Mucosa of rectum (tissue), 2 donors: Measurements from ENCODE around the gene SHCBP1L.
A peak's percentile ranks its signal among the peaks of the same experiment; 100 is the strongest.
"Not testable (repeated sequence)": the region's sequence is repeated elsewhere in the genome, so short reads cannot be mapped to it uniquely, and the experiment has no call there.

ENCODE experiments used
- H3K27ac ChIP-seq, 2 donors: one replicate each; pipeline ENCODE4 v1.7.0; 2013; ENCODE audit warnings: inconsistent platforms in 2 of 2, low read depth in 2 of 2, low read length in 2 of 2
- H3K27me3 ChIP-seq, 2 donors: one replicate each; pipeline ENCODE4 v1.7.0; 2013; ENCODE audit warnings: low read length in 2 of 2; ENCODE audit not compliant: control insufficient read depth in 2 of 2, insufficient read depth in 2 of 2
- H3K36me3 ChIP-seq, 2 donors: one replicate each; pipeline ENCODE4 v1.7.0; 2013; ENCODE audit warnings: low read length in 2 of 2; ENCODE audit not compliant: control insufficient read depth in 2 of 2, insufficient read depth in 2 of 2
- H3K4me1 ChIP-seq, 2 donors: one replicate each; pipeline ENCODE4 v1.7.0; 2013; ENCODE audit warnings: low read length in 2 of 2, mild to moderate bottlenecking in 1 of 2; ENCODE audit not compliant: control insufficient read depth in 2 of 2, insufficient read depth in 2 of 2
- H3K4me3 ChIP-seq, 2 donors: one replicate each; pipeline ENCODE4 v1.7.0; 2013; ENCODE audit warnings: low read length in 2 of 2
- H3K9ac ChIP-seq, 2 donors: one replicate each; pipeline ENCODE4 v1.7.0; 2013; ENCODE audit warnings: low read length in 2 of 2, low read depth in 1 of 2, mild to moderate bottlenecking in 1 of 2
- H3K9me3 ChIP-seq, 2 donors: one replicate each; pipeline ENCODE4 v1.7.0; 2013; ENCODE audit warnings: low read length in 2 of 2; ENCODE audit not compliant: control insufficient read depth in 2 of 2
- donor health status: healthy.
- donor health status: Normal muscosa, but diverticular disease.

Gene SHCBP1L

DNA sequence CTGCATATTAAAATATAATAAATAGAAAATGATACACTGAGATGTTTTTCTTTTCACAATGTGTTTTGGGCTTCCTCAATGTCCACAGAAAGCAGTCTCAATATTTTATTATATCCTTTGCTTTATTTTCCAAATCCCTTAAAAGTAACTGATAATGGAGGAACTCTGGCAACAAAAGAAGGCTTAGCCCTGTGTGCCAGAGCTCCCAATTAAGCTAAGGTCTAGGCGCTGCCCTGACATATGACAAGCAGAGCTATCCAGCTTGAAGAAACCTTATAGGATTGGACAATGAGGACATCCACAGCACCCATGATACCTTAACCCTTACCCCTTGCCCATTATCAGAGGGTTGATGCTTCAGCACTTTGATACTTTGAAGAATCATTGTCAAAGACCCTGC is 12.9 kb upstream of the SHCBP1L start:
- H3K36me3 ChIP-seq = no peaks in the 10 kb centered on the region
- H3K27me3 ChIP-seq = no peaks in the 10 kb centered on the region
- H3K4me1 ChIP-seq = no peaks in the 10 kb centered on the region
- H3K27ac ChIP-seq = no peak overlapping the region
- no peak overlapping the region for H3K9ac ChIP-seq
- no peak overlapping the region for H3K4me3 ChIP-seq
- H3K9me3 ChIP-seq = no peaks in the 10 kb centered on the region

DNA sequence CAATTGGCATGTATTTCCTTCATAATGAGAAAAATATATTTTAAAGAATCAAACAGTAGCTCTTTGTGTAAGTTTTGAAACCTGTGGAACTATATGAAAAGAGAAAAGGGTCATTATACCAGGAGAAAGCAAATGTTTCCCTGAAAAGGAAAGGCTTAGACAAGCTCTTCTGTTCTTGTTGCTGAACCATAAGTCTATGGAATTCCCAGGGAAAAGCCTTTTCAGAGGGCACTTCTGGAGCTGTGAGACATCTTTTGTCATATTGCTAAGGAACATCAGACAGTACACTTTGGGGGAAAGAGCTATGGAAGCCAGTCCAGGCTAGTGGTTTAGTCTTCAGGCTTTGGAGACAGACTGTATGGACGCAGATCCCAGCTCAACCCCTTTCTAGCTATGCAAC is 12.1 kb upstream of the SHCBP1L start:
- Histone ChIP-seq H3K9ac (no peak overlapping the region), H3K36me3 (no peaks in the 10 kb centered on the region), H3K27me3 (no peaks in the 10 kb centered on the region), H3K4me3 (no peak overlapping the region), H3K4me1 (no peaks in the 10 kb centered on the region), H3K9me3 (no peaks in the 10 kb centered on the region), H3K27ac (no peak overlapping the region)

DNA sequence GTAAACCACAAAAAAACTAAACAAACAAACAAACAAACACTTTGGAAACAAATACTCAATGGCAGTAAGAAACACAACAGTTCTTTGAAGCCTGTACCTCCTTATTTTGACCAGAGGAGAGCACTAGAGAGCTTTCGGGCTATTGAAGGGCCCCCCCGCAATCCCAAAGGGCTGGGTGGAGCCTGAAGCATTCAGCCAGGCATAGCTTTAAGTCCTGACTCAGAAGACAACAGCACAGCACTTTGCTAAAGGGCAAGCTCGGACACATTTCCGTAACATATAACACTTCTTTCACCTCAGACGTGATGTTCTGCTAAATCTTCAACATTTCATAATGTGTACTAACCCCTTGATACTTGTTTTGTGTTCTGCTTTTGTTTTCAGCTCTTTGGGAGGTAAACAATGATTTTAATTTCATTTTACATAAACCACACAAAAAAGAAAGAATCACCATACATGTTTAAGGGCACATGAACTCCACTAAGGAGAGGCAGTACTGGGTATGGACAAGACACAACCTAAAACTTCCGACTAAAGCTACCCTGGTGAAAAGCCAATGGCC is 9.7 kb upstream of the SHCBP1L start:
- Histone ChIP-seq H3K27ac (peak overlapping the region; percentile 26 to 63), H3K9me3 (no peaks in the 10 kb centered on the region), H3K36me3 (no peaks in the 10 kb centered on the region), H3K9ac (no peak overlapping the region), H3K4me3 (peak overlapping the region; percentile 48 to 55), H3K27me3 (no peaks in the 10 kb centered on the region), H3K4me1 (no peaks in the 10 kb centered on the region)

DNA sequence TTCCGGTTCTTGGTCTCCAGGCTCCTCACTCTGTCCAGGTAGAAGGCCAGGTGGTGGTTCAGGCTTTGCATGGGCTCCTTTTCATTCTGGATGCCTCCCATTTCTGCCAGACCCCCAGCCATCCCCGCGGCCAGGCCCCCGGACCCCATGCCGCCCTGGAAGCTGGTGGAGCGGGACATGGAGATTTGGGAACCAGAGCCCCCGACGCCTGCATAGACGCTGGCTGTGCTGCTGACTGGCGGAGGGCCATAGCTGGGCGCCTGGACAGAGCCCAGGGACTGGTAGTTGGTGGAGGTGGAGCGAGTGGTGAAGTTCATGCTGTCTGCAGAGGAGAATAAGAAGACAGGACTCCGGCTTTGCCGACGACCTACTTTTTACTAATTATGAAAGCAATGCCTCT is 7.1 kb upstream of the SHCBP1L start:
- Histone ChIP-seq H3K9ac (no peak overlapping the region), H3K4me1 (no peaks in the 10 kb centered on the region), H3K27ac (no peak overlapping the region), H3K4me3 (no peak overlapping the region), H3K36me3 (no peaks in the 10 kb centered on the region), H3K27me3 (no peaks in the 10 kb centered on the region), H3K9me3 (no peaks in the 10 kb centered on the region)

DNA sequence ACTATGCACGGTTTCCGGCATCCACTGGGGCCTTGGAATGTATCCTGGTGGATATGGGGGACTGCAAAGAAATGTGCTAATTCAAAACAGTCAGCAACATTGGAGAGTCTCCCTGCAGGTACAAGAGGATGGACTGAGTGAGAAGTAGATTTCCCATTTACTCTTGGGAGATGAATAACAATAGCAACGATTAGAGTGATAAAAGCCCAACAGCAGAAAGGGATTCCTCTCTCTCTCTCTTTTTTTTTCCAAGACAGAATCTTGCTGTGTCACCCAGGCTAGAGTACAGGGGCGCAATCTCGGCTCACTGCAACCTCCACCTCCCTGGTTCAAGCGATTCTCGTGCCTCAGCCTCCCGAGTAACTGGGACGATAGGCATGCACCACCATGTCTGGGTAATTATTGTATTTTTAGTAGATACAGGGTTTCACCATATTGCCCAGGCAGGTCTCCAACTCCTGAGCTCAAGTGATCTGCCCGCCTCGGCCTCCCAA is 5.0 kb upstream of the SHCBP1L start:
- Histone ChIP-seq H3K27me3 (no peaks in the 10 kb centered on the region), H3K9ac (no peak overlapping the region), H3K4me3 (no peak overlapping the region), H3K27ac (no peak overlapping the region), H3K36me3 (no peaks in the 10 kb centered on the region), H3K9me3 (no peaks in the 10 kb centered on the region), H3K4me1 (no peaks in the 10 kb centered on the region)

DNA sequence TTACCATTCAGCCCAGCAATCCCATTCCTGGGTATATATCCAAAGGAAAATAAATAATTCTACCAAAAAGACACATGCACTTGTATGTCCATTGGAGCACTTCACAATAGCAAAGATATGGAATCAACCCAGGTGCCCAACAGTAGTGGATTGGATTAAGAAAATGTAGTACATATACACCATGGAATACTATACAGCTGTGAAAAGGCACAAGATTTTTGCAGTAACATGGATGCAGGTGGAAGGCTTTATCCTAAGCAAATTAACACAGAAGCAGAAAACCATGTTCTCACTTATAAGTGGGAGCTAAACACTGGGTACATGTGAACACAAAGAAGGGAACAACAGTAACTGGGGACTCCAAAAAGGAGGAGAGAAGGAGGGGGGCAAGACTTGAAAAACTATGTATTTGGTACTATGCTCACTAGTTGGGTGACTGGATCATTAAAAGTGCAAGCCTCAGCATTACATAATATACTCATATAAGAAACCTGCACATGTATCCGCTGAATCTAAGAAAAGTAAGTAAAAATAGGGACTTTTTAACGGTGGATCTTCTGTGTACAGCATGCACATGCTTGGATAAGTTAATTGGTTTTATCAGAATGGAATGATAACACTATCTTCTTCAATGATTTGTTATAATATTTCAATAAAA is 3.9 kb upstream of the SHCBP1L start:
- Histone ChIP-seq H3K4me3 (no peak overlapping the region), H3K27me3 (no peaks in the 10 kb centered on the region), H3K9me3 (no peaks in the 10 kb centered on the region), H3K4me1 (no peaks in the 10 kb centered on the region), H3K36me3 (no peaks in the 10 kb centered on the region), H3K9ac (no peak overlapping the region), H3K27ac (no peak overlapping the region)

DNA sequence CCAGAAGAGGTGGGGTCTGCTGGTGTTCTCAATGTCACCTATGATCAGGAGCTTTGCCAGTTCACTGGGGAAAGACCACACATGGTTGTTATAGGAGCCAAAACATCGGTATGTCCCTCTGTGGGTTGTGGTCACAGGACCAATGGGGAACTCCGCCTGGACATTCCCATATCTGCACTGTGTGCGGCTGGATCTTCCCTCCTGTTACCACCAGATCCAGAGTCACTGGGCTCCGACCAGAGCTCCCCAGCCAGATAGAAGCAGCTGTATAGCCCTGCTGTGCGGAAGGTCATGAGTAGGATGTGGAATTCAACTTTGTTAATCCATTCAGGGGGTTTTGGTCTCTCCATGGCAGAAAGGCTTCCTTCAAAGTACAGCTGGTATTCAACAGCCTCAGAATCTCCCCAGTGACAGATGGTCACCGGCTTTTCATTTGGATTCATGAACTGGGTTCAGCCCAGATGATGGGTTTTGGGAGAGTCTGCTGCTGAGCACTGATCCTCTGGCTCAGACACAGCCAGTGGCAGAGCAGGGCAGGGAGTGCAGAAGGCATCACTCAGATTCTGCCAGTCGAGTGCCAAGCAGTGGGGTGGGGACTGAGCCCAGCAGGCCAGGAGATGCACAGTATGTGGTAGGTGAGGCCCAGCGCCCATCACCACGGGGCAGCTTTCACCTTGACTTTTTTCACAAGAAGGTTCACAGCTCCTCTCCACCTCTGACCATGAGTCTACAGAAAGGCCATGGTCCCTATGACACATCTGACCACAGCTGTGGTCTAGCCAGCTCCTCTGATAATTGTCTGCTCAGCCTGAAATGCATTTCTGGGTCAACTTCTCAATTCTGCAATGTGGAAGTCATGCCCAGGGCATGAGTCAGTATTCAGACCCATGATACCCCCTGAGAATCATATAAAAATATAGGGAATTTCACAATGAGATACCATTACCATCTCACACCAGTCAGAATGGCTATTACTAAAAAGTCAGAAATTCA is 2.9 kb upstream of the SHCBP1L start:
- Histone ChIP-seq H3K4me3 (no peak overlapping the region), H3K4me1 (no peaks in the 10 kb centered on the region), H3K27me3 (no peaks in the 10 kb centered on the region), H3K9me3 (no peaks in the 10 kb centered on the region), H3K36me3 (no peaks in the 10 kb centered on the region), H3K9ac (no peak overlapping the region), H3K27ac (no peak overlapping the region)

DNA sequence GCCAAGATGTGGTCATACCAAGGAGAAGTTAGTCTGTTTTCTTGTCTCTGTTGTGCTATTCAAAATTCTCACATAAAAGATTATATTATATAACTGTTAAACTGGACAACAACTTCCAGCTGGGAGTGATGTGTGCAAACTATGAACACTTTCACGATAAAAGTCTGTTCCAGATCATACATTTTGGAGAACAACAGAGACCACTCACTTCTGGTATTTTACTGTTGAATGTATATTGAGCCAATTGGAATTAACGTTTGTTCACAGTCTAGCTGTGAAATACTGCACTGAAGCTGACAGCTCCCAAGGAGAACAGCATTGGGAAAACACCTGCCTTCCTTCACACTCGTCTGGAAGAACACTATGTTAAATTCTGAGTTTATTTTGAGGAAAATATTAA is 860 bp upstream of the SHCBP1L start:
- Histone ChIP-seq H3K4me3 (no peak overlapping the region), H3K9me3 (no peaks in the 10 kb centered on the region), H3K27me3 (no peaks in the 10 kb centered on the region), H3K9ac (no peak overlapping the region), H3K36me3 (no peaks in the 10 kb centered on the region), H3K27ac (no peak overlapping the region), H3K4me1 (no peaks in the 10 kb centered on the region)

DNA sequence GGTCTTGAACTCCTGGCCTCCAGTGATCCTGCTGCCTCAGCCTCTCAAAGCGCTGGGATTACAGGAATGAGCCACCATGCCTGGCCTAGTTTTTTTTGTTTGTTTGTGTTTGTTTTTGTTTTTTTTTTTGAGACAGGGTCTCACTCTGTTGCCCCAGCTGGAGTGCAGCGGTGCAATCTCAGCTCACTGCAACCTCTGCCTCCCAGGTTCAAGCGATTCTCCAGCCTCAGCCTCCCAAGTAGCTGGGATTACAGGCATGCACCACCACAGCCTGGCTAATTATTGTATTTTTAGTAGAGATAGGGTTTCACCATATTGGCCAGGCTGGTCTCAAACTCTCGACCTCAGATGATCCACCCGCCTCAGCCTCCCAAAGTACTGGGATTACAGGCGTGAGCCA is 9.6 kb downstream of the SHCBP1L start:
- not testable (repeated sequence) for H3K9me3 ChIP-seq, H3K36me3 ChIP-seq, H3K9ac ChIP-seq, H3K27ac ChIP-seq, H3K4me1 ChIP-seq, H3K4me3 ChIP-seq, H3K27me3 ChIP-seq

DNA sequence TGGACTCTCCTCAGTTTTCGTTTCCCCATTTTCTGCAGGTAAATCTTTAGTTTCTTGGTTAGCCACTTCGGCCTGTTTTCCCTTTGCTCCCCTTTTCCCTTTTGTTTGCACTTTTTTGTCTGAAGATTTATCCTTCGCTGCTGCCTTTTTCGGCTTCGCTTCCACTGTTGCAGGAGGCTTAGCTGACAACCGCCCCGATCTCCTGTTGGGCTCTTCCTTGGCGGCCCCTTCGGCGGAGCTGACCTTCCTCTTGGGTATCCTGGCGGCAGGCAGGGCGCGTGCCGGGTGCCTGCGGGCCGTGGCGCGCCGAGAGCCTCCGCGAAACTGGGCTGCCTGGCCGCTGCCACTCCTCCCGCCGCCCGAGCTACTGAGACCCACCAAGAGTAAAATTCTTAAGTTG is 10.8 kb downstream of the SHCBP1L start:
- not testable (repeated sequence) for H3K9me3 ChIP-seq, H3K4me1 ChIP-seq, H3K27me3 ChIP-seq, H3K27ac ChIP-seq, H3K4me3 ChIP-seq, H3K36me3 ChIP-seq, H3K9ac ChIP-seq
